HepG2 (cell line): ENCODE results near the gene CYB5B. TPM values are rescaled to one million over a fixed set of nuclear protein-coding genes. Genes with fewer than 3 reads are reported as not detected.

Experiments used
- CBX5 ChIP-seq: sonication (generic); formaldehyde crosslinking; IDR thresholded peaks from 2 replicates; pipeline ENCODE4 v1.4.0; 2020; ENCODE audit warnings: missing genetic modification reagents, borderline replicate concordance
- EED ChIP-seq: sonication (generic); formaldehyde crosslinking; IDR thresholded peaks from 2 replicates; pipeline ENCODE4 v1.5.0; 2020; ENCODE audit warnings: mild to moderate bottlenecking, missing genetic modification reagents
- ELF3 ChIP-seq: IDR thresholded peaks from 2 replicates; pipeline ENCODE4 v1.6.1; 2016; ENCODE audit warnings: missing genetic modification reagents, missing compliant biosample characterization
- ETV5 ChIP-seq: IDR thresholded peaks from 2 replicates; pipeline ENCODE4 v1.6.1; 2018; ENCODE audit warnings: missing biosample characterization, missing genetic modification reagents, inconsistent platforms, borderline replicate concordance
- FLYWCH1 ChIP-seq: sonication (generic); formaldehyde crosslinking; IDR thresholded peaks from 2 replicates; pipeline ENCODE4 v1.8.1; 2023; ENCODE audit warnings: mild to moderate bottlenecking, missing genetic modification reagents
- GLI4 ChIP-seq: sonication (generic); formaldehyde crosslinking; IDR thresholded peaks from 2 replicates; pipeline ENCODE4 v1.5.1; 2020; ENCODE audit warnings: missing genetic modification reagents, mild to moderate bottlenecking, moderate library complexity, borderline replicate concordance
- IRF2 ChIP-seq: IDR thresholded peaks from 2 replicates; pipeline ENCODE4 v1.6.1; 2018; ENCODE audit warnings: missing genetic modification reagents, missing compliant biosample characterization
- IRX3 ChIP-seq: sonication (generic); formaldehyde crosslinking; IDR thresholded peaks from 2 replicates; pipeline ENCODE4 v1.8.1; 2023; ENCODE audit warnings: mild to moderate bottlenecking, low read depth, missing genetic modification reagents, borderline replicate concordance
- JARID2 ChIP-seq: sonication (generic); formaldehyde crosslinking; IDR thresholded peaks from 2 replicates; pipeline ENCODE4 v1.8.1; 2023; ENCODE audit warnings: missing genetic modification reagents, inconsistent platforms; ENCODE audit not compliant: insufficient replicate concordance
- KDM3A ChIP-seq: IDR thresholded peaks from 2 replicates; pipeline ENCODE4 v1.6.1; 2018; ENCODE audit warnings: low read depth, missing compliant biosample characterization
- MAFF ChIP-seq: IDR thresholded peaks from 2 replicates; pipeline ENCODE4 v1.6.1; 2011; ENCODE audit warnings: low read depth, low read length, improper control_type of control experiment
- MIER3 ChIP-seq: IDR thresholded peaks from 2 replicates; pipeline ENCODE4 v1.6.1; 2016; ENCODE audit warnings: missing compliant biosample characterization, borderline replicate concordance
- NBN ChIP-seq: fragments of 450-650 bp; conservative IDR thresholded peaks from 2 replicates; pipeline ENCODE4 v1.6.1; 2017
- RARA ChIP-seq: IDR thresholded peaks from 2 replicates; pipeline ENCODE4 v1.6.1; 2016; ENCODE audit warnings: missing genetic modification reagents, missing compliant biosample characterization
- REL ChIP-seq: sonication (generic); formaldehyde crosslinking; conservative IDR thresholded peaks from 2 replicates; pipeline ENCODE4 v1.8.0; 2022; ENCODE audit warnings: mild to moderate bottlenecking, missing genetic modification reagents, moderate library complexity
- SMC3 ChIP-seq: IDR thresholded peaks from 2 replicates; pipeline ENCODE4 v1.6.1; 2011; ENCODE audit warnings: low read length, improper control_type of control experiment
- SP4 ChIP-seq: sonication (generic); formaldehyde crosslinking; IDR thresholded peaks from 2 replicates; pipeline ENCODE4 v1.8.1; 2023; ENCODE audit warnings: mild to moderate bottlenecking, missing genetic modification reagents
- TARDBP ChIP-seq: sonication (generic); formaldehyde crosslinking; IDR thresholded peaks from 2 replicates; pipeline ENCODE4 v1.8.0; 2022; ENCODE audit warnings: mild to moderate bottlenecking, missing genetic modification reagents
- ZBTB7B ChIP-seq: sonication (generic); formaldehyde crosslinking; IDR thresholded peaks from 2 replicates; pipeline ENCODE4 v1.4.0; 2020; ENCODE audit warnings: missing genetic modification reagents
- ZNF326 ChIP-seq: sonication (generic); formaldehyde crosslinking; IDR thresholded peaks from 2 replicates; pipeline ENCODE4 v1.4.0; 2020; ENCODE audit warnings: missing genetic modification reagents, borderline replicate concordance
- ZNF776 ChIP-seq: sonication (generic); formaldehyde crosslinking; IDR thresholded peaks from 2 replicates; pipeline ENCODE4 v1.4.0; 2020; ENCODE audit warnings: mild to moderate bottlenecking, missing genetic modification reagents
- polyA plus RNA-seq, 8 experiments: library from polyadenylated mRNA; depleted of rRNA in 3 of 8; stranded (reverse) in 7 of 8; unstranded in 1 of 8; fragments of >200 nt; fragmentation: Illumina TruSeq in 4 of 8; extraction: Trizol in 4 of 8; gene quantifications; 2 replicates each; pipeline versions ENCODE4 v1.2.1 to v1.2.3, GENCODE V29; 2011 to 2016; ENCODE audit warnings: low read depth in 4 of 8, missing spikeins in 1 of 8, mixed read lengths in 1 of 8; ENCODE audit not compliant: insufficient read depth in 1 of 8
- total RNA-seq, 5 experiments: library from RNA; depleted of rRNA; stranded (reverse); fragments of >200 nt; fragmentation: Illumina TruSeq; extraction: Trizol; gene quantifications; 2 replicates each; pipeline ENCODE4 v1.2.3, GENCODE V29; 2016; ENCODE audit warnings: low read depth in 1 of 5
- TF ChIP-seq, protein P1 (sequence below): sonication (generic); formaldehyde crosslinking; IDR thresholded peaks from 2 replicates; pipeline ENCODE4 v1.4.0; 2020; ENCODE audit warnings: missing genetic modification reagents
- TF ChIP-seq, protein P2 (sequence below): sonication (generic); formaldehyde crosslinking; IDR thresholded peaks from 2 replicates; pipeline ENCODE4 v1.4.0; 2020; ENCODE audit warnings: missing genetic modification reagents
- TF ChIP-seq, protein P3 (sequence below), 2 experiments: sonication (generic) in 1 of 2; formaldehyde crosslinking in 1 of 2; IDR thresholded peaks; 2 replicates each; pipeline versions ENCODE4 v1.4.0 to v1.6.1; 2018 to 2020; ENCODE audit warnings: missing genetic modification reagents in 2 of 2, borderline replicate concordance in 1 of 2, low read depth in 1 of 2, mild to moderate bottlenecking in 1 of 2, missing biosample characterization in 1 of 2
- TF ChIP-seq, protein P4 (sequence below): sonication (generic); formaldehyde crosslinking; IDR thresholded peaks from 2 replicates; pipeline ENCODE4 v1.8.0; 2022; ENCODE audit warnings: mild to moderate bottlenecking, missing genetic modification reagents; ENCODE audit not compliant: insufficient replicate concordance

The CYB5B gene
- total and polyA plus RNA-seq, 2 of the 13 experiments (the other 11 are each of a cell fraction or from before 2014, with no cell fraction given): 234 to 432 TPM

DNA sequence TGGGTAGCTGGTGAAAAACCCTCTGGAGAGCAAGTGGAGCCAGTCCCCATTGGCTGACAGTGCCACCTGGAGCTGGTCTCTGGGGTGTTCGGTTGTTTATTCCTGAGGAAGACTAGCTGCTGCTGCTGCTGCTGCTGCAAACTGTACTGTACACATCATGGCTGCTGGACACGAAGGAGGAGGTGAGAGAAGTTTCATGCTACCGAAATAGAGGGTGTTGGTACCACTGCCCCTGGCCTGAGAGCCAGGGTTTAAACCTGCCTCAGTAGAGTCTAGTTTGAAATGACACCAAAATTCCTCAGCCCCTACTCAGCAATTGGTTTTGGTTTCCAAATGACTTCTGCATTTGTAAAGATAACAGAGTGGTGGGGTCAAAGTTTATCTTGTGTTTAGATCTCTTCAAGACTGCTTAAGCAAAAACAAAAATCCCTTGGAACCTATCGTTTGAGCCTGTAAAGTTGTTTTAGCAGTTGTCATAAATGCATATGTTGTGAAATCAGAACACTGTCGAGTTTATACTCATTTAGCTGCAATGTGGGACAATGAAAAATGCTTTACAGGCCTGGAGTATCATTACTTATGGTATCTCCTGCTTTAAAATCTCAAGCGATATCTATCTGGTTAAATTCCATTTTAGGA lies 40.8 kb downstream of the CYB5B start (continued):
- TF ChIP-seq SP4 (CRISPR knock-in tag) (peak; percentile 64), EED (CRISPR knock-in tag) (no peak), JARID2 (CRISPR knock-in tag) (no peak), NBN (no peak), IRF2 (CRISPR knock-in tag) (no peak), MAFF (no peak), TARDBP (CRISPR knock-in tag) (no peak), ZBTB7B (CRISPR knock-in tag) (0 out of 2 replicates have a peak, but pooled peaks have one; percentile 34), SMC3 (peak; percentile 37; the same call in 1 of the 2 replicates), RARA (no peak), KDM3A (no peak; the same call in 1 of the 2 replicates), ELF3 (CRISPR knock-in tag) (0 out of 2 replicates have a peak, but pooled peaks have one; percentile 10), MIER3 (CRISPR knock-in tag) (no peak), IRX3 (CRISPR knock-in tag) (no peak), CBX5 (CRISPR knock-in tag) (0 out of 2 replicates have a peak, but pooled peaks have one; percentile 36), GLI4 (CRISPR knock-in tag) (no peak), FLYWCH1 (CRISPR knock-in tag) (no peak), ZNF776 (CRISPR knock-in tag) (no peak), ZNF326 (CRISPR knock-in tag) (no peak), ETV5 (CRISPR knock-in tag) (no peak), REL (CRISPR knock-in tag) (no peak)
- TF ChIP-seq, protein P1, sequence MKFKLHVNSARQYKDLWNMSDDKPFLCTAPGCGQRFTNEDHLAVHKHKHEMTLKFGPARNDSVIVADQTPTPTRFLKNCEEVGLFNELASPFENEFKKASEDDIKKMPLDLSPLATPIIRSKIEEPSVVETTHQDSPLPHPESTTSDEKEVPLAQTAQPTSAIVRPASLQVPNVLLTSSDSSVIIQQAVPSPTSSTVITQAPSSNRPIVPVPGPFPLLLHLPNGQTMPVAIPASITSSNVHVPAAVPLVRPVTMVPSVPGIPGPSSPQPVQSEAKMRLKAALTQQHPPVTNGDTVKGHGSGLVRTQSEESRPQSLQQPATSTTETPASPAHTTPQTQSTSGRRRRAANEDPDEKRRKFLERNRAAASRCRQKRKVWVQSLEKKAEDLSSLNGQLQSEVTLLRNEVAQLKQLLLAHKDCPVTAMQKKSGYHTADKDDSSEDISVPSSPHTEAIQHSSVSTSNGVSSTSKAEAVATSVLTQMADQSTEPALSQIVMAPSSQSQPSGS (CRISPR knock-in tag): no peak
- TF ChIP-seq, protein P2, sequence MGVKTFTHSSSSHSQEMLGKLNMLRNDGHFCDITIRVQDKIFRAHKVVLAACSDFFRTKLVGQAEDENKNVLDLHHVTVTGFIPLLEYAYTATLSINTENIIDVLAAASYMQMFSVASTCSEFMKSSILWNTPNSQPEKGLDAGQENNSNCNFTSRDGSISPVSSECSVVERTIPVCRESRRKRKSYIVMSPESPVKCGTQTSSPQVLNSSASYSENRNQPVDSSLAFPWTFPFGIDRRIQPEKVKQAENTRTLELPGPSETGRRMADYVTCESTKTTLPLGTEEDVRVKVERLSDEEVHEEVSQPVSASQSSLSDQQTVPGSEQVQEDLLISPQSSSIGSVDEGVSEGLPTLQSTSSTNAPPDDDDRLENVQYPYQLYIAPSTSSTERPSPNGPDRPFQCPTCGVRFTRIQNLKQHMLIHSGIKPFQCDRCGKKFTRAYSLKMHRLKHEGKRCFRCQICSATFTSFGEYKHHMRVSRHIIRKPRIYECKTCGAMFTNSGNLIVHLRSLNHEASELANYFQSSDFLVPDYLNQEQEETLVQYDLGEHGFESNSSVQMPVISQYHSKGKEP (CRISPR knock-in tag): no peak
- TF ChIP-seq, protein P3, sequence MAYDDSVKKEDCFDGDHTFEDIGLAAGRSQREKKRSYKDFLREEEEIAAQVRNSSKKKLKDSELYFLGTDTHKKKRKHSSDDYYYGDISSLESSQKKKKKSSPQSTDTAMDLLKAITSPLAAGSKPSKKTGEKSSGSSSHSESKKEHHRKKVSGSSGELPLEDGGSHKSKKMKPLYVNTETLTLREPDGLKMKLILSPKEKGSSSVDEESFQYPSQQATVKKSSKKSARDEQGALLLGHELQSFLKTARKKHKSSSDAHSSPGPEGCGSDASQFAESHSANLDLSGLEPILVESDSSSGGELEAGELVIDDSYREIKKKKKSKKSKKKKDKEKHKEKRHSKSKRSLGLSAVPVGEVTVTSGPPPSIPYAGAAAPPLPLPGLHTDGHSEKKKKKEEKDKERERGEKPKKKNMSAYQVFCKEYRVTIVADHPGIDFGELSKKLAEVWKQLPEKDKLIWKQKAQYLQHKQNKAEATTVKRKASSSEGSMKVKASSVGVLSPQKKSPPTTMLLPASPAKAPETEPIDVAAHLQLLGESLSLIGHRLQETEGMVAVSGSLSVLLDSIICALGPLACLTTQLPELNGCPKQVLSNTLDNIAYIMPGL (CRISPR knock-in tag; IDR thresholded peaks at IDR 0.05; ENCODE audit: borderline replicate concordance in 1 of 2, low read depth in 1 of 2): no peak
- TF ChIP-seq, protein P4, sequence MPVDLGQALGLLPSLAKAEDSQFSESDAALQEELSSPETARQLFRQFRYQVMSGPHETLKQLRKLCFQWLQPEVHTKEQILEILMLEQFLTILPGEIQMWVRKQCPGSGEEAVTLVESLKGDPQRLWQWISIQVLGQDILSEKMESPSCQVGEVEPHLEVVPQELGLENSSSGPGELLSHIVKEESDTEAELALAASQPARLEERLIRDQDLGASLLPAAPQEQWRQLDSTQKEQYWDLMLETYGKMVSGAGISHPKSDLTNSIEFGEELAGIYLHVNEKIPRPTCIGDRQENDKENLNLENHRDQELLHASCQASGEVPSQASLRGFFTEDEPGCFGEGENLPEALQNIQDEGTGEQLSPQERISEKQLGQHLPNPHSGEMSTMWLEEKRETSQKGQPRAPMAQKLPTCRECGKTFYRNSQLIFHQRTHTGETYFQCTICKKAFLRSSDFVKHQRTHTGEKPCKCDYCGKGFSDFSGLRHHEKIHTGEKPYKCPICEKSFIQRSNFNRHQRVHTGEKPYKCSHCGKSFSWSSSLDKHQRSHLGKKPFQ (CRISPR knock-in tag): peak; percentile 39
